ENCODE measurements around the gene KRT81.
"Not testable (repeated sequence)": the region's sequence is repeated elsewhere in the genome, so short reads cannot be mapped to it uniquely, and the experiment has no call there.

KRT81 gene

DNA sequence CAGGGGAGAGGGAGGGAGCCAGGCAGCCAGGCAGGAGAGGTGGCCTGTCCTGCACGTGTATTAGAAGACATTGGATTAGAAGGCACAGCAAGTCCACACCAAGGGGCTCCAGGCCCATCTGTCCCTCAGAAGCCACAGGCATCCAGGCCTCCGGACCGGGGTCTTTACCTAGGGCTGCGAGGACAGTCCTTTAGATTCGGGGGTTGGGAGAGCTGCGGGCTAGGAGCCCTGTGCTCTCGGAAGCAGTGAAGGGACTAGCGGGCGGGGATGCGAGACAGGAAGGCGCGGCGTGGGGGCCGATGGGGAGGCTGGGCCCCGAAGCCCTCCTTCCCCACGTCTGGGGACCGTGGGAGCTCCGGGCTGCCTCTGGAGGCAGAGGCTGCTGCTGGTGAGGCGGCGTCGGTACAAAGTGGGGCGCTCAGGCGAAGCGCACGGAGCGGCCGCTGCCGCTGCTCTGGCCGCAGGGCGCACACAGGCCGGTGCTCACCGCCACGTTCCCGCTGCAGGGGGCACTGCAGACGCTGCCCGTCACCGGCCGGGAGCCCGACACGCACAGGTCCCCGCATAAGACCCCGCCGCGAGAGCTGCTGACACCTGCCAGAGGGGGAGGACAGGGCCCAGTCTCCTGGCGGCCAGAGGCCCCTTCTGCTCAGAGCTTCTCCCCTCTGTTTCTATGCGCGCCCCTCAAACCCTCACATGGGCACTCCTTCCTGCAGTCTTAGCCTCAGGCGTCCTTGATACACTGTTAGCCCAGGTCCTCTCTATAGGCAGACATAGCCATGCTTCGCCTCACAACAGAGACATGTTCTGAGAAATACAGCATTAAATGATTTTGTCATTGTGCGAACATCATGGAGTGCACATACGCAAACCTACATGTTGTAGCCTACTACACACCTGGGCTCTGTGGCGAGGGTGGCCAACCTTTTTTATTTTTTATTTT lies 41.0 kb downstream of the KRT81 start:
- no peak for DNase-seq

DNA sequence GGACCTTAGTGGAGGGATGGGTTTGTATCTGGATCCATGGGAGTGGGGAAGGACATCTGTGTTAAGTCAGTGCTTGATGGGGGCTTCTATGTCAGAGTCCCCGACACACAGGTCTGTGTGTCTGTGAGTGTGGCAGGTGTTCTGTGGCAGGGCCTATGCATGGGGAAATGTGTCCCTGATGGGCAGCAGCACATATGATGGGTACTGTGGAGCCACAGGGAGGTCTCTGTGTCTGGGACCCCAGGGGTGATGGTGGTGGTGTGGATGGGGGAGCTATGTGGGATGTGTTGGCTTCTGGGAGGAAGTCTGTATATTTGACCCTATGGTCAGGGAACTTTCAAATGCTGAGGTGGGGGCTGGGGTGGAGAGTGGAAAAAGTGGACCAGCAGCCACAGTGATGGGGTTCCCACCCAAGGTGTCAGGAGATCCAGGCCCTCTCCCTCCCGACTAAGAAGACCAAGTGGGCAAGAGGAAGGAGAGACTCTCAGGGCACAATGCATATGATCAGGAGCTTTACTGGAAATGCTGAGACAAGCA lies 41.8 kb downstream of the KRT81 start:
- no peak for DNase-seq

DNA sequence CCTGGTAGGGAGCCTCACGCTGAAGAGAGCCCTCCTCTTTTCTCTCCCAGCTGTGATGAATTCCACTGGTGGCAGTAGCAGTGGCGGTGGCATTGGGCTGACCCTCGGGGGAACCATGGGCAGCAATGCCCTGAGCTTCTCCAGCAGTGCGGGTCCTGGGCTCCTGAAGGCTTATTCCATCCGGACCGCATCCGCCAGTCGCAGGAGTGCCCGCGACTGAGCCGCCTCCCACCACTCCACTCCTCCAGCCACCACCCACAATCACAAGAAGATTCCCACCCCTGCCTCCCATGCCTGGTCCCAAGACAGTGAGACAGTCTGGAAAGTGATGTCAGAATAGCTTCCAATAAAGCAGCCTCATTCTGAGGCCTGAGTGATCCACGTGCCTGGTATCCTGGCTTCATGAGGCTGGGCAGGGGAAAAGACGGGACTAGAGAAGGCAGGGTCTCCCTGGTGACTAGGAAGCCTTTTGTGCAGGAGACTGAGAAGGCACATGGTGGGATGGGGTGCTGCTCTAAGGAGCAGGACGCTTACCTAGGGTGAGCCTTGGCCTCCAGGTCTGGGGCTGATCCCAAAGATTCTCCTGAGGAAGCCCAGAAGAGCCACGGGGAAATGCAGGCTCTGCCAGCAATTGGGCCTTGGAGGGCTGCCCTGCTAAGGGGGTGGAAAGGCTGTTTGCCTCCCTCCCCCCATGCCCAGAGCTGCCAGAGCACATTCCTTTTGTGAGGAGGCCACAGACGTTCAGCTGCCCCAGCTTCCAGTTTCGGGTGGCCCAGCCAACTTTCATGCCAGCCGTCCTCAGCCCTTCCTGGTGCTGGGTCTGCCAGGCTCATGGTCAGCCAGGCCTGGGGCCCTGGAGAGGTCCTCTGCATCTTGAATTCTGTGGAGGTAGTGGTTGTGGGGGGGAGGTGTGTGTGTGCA lies 42.5 kb downstream of the KRT81 start:
- no peak for DNase-seq

DNA sequence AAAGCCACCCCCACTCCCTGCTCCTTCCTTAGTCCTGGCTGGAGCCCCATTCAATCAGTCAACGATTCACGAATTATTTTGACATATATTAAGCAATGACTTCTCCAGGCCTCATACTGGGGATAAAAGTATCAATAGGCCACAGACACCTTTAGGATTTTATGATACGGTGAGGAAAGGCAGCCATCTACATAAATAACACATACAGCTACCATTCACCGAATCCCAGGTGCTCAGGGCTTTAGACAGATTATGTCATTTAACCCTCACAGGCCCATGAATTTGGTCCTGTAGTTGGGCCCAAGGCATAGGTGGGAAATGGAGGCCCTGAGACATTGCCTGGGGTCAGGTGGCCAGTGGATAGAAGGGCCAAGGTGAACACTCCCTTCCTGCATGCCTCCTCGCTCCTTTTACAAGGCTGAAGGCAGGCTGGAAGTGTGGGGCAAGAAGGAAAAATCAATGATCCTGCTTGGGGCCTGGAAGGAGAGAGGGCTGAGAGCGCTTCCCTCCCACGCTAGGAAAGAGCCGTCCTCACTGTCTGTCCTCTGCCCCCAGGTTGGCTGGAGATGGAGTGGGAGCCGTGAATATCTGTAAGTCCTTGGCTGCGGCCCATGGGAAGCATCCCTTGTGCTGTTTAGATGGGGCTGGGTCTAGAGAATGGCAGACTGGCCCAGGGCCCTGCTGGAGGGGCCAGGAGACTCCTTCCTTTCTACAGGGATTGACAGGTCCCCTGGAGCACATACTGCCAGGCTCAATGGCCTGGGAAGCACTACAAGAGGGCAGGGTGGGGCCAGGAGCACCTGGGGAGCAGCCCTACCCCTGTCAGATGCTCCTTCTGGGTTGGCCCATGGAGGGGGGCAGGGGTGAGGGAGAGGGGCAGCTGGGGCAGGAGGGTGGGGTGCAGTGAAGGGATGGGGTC lies 43.5 kb downstream of the KRT81 start:
- DNase-seq = no peak

DNA sequence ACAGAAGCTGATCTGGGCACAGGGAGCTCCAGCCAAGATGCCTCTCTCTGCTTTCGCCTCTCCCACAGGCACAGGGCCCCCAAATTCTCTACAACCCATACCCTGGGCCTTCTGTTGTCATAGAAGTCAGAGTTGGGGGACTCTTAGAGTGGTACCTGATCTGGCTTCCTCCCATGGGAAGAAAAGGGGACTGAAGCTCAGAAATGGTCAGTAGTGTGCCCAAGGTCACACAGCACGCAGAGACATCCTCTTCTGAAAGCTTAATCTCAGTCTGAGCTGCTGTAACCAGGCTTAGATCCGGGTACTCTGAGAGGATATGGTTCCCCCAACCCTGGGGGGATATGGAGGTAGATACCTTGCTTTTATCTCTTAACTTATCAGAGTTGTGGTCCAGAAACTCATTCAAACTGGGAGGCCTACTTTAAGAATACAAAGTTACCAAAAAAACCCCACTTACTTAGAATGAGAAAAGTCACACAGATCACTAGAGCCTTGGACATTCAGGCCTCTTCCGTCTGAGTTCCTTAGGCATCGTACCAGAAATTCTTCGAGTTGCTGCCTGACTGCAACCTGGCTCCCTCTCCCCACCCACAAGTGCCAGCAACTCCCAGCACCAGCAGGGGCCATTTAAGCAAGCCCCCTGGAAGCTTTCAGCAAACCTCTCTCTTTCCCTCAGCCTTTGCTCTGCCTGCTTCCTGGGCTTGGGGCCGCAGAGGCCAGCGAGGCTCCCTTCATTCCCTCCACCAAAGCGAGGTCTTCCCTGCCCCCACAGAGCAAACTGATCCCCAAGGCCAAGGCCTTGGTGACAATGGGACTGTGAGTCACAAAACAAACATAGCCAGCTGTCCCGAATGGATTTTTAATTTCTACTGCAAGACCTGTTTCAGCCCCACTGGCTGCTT lies 44.4 kb downstream of the KRT81 start:
- DNase-seq = no peak

DNA sequence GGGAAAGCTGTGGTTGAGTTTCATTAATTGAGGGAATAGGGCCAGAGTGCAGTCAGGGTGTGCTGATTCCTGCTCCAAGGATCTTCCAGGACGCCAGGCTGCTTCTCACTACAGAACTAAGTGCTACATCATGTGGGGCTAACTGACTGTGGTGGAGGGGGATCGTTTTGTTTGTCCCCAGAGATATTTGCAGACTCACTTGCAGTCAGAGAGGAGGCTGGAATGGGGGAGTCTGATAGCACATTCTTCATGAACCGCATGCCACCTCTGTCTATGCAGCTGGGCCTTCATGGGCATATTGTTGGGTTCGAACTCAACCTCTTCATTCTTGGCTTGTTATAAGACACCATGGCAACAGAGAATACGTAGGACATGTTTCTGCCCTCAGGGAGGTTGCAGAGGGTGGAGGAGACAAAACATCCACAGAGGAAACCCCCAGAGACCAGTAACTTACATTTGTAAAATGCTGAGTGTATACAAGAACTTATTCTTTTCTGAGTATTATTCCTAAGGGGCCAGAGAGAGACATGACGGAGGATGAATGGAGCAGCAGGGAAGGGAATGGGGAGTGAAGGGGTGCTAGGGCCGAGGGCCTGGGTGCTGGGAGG lies 45.3 kb downstream of the KRT81 start:
- DNase-seq = no peak

DNA sequence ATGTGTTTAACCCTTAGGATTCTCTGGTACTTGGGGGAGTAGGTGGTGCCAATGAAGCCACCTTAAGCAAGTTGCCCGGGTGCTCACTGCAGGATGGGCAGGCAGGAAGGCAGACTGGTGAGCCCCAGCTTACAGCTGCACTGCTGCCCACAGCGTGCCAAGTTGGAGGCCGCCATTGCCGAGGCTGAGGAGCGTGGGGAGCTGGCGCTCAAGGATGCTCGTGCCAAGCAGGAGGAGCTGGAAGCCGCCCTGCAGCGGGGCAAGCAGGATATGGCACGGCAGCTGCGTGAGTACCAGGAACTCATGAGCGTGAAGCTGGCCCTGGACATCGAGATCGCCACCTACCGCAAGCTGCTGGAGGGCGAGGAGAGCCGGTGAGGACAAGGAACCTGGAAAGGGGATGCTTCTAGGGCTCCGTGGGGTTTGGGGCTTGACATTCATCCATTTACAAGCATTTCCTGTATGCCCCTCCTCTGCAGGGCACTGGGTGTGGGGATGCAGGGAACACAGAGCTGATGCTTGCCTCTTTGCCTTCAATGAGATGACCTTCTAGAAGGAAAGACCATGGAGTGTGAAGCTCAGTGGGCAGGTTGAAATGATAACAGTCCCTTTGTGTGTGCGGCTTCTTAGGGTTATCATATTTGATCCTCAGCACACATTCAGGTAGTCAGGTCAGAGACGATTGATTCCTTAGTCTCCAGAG lies 45.9 kb downstream of the KRT81 start:
- DNase-seq = no peak

DNA sequence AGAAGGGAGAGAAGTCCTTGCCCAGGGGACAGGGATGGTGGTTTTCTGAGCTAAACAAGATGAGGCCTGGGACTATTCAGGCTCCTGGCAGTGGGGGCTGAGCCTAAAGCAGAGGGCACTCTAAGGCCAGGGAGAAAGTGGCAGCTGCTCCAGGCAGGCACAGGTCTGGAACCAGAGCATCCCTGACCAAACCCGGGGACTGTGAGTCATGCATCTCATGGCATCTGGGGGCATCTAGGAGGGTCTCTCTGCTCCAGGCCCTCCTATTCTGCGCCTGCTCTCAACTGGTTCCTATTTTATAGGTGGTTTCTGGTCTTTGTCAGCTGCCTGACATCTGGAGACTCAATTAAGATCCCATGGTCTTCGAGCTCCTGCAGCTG lies 46.7 kb downstream of the KRT81 start:
- no peak for DNase-seq

DNA sequence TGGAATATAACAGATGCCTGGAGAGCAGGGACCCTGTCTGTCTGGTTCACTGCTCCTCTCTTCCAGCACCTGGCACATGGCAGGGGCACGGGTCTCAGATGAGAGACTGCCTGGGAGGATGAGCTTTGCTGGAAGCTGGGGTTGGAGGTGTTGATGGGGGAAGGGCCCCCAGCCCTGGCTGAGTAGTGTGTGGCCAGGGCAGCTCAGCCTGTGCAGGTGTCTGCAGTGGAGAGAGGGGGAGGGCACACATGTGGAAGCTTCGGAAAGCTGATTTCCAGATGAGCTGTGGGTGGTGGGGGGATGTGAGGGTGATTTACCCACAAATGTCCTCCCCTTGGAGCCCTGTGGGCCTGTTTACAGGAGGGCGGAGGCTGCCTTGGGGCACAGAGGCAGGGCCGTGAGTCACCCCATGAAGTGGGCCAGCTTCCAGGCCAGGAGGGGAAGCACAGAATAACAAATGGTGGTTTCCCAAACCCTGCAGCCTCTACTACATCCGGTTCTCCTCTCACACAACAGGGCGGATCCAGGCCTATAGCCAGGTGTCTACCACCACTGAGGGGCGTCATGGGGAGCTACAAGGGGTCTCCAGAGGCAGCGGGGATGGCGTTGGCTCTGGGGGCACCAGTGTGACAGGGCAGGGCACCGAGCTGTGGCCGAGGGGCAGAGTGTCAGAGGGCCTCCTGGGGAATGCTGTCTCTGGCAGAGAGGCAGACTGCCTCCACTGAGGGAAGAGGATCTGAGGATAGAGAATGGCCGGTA lies 47.3 kb downstream of the KRT81 start:
- no peak for DNase-seq

DNA sequence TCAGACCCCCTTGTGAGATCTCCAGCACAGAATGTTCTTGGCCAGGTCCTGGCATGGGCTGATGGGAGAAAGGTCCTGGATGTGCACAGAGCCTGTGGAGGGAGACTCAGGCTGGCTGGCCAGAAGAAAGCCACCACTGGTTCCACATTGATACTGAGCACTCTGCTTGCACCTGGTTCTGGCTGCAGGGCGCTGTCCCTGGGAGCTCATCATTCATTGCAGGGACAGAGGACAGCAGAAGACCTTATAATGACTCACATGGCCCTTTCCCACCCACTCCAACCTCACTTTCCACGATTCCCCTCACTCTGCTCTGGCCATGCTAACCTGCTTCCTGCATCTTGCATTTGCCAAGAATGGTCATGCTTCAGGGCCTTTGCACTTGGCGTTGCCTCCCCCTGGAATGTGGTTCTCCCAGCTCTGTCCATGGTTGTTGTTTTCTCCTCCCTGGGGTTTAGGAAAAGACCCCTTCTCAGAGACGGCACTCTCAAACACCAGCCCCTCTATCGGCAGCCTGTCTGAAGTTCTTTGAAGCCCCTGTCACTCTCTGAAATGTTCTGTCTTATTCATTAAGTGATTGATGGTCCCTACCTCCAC lies 48.0 kb downstream of the KRT81 start:
- no peak for DNase-seq

DNA sequence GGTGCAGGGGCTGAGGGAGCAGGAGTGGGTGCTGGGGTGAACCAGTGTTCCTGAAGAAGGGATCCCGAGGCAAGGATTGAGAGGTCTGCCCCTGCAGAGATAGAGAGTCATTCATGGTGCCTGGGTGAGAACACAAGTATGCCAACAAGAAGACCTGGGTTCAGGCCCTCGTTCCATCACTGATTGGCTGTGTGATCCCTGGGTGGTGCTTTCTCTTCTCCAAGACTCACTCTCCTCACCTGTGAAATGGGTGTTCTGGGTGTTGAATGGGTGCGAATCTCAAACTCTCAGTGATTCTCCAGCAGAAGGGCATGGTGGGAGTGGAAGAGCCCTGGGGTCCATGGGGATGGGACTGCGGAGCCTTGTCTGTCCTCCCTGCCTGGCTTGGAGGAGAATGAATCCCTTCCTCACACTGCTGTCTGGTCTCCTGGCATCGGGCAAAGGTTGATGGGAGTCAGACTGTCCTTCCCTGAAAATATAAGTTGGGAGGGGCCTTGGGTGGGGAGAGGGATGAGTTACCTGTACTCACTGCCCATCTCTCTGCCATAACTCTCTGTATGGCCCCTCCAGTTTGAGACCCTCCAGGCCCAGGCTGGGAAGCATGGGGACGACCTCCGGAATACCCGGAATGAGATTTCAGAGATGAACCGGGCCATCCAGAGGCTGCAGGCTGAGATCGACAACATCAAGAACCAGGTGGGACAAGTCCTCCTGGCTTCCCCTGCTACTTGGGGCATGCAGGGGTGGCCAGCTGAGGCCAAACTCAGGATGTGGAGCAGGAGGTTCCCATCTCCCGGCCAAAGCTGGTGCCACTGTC lies 48.7 kb downstream of the KRT81 start:
- no peak for DNase-seq

DNA sequence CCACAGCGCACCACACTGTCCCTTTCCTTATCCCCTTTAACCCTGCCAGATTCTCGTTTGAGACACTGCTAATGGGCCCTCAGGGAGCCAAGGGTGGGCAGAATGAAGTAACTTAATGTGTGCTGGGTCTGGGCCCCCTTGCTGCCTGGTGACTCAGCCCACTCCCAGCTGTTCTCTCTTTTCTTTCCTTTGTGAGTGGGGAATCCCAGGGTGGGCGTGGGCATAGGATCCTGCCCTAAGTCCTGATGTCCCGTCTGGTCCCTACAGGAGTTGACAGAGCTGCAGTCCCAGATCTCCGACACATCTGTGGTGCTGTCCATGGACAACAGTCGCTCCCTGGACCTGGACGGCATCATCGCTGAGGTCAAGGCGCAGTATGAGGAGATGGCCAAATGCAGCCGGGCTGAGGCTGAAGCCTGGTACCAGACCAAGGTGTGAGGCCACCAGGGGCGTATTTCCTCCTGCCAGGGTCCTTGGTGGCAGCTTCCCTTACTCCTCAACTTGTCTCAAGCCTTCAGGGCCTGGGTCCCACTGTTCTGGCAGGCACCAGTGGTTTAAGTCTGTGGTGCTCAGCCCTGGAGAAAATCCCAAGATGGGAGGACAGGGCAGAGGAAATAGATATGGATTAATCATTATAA lies 50.0 kb downstream of the KRT81 start:
- DNase-seq = no peak

DNA sequence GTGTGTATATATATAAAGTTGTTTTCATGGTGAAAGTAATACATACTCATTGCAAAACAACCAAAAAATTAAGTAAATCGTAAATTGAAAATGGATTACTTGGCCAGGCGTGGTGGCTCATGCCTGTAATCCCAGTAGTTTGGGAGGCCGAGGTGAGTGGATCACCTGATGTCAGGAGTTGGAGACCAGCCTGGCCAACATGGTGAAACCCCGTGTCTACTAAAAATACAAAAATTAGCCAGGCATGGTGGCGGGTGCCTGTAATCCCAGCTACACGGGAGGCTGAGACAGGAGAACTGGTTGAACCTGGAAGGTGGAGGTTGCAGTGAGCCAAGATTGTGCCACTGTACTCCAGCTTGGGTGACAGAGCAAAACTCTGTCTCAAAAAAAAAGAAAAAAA lies 51.1 kb downstream of the KRT81 start:
- not testable (repeated sequence) for DNase-seq

DNA sequence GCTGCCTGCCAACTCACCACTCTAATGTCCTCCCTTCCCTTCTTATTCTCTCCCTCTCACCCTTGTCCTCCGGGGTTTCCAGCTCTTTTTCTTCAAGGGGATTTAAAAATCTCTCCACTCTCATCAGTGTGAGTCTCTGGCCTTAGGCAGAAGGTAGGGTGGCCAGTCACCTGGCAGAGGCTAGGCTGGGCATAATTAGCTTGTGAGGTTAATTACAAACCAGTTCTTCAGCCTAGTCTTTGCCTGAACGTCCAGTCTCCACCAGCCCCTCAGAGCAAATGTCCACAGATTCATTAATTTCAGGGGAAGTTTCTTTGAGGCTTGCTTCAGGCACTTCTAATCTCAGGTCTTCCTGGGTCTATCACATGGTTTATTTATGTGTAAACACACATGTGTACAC lies 51.6 kb downstream of the KRT81 start:
- no peak for DNase-seq

DNA sequence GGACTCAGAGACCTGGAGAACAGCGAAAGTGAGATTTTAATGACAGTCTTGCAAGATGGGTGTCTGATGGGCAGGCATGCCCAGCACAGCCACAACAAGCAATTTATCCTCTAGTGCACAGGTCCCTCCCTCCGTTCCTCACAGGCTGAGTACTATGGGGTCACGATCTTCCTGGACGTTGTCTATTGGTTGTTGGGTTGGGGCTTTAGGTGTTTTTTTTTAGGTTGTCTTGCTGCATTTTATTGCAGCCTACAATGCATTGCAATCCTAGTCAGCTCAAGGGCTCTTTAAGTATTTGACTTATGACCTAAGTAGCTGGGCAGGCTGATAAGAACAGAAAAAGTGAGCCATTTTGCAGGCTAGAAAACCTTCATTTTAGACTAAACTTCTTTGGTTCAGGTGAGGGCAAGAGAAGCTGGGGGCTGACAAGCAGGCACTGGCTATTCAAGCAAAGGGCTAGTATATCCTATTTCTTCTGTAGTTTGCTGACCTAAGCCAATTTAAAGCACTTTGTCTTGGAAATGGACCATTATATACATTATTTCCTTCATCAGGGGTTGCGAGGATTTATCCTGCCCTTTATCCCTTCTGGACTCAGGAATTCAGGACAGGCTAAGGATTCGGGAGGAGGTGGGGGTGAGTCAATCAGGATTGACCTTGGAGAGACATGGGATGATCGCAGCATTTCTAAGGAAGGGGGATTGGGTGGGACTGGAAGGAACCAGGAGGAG lies 52.3 kb downstream of the KRT81 start:
- no peak for DNase-seq

DNA sequence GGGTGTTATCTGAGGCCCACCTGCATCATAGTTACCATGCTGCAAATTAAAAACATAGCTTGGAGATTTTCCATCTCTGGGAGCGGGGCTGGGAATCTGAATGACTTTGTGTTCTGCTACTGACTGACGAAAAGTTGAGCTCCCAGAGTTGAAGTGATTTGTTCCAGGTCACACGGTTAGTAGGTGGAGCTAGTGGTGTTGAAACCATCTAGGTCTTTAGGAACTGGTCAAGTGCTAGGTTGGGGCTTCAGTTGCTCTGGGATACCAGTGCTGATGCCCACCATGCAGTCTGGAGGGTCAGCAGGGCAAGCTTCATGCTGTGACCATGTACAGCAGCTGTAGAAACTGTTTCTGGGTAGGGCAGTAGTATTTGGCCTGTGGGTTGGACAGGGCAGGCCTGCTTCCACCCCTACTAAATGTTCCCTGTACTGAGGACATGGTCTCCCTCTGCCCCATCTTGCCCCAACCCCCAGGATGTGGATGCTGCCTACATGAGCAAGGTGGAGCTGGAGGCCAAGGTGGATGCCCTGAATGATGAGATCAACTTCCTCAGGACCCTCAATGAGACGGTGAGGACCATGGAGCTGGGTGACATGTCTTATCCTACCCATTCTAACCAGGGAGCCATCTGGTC lies 53.0 kb downstream of the KRT81 start:
- no peak for DNase-seq

All from activated CD4-positive, CD25-positive, alpha-beta regulatory T cell (primary cell).